ENCODE measurements around the gene CTBP2.

DNA sequence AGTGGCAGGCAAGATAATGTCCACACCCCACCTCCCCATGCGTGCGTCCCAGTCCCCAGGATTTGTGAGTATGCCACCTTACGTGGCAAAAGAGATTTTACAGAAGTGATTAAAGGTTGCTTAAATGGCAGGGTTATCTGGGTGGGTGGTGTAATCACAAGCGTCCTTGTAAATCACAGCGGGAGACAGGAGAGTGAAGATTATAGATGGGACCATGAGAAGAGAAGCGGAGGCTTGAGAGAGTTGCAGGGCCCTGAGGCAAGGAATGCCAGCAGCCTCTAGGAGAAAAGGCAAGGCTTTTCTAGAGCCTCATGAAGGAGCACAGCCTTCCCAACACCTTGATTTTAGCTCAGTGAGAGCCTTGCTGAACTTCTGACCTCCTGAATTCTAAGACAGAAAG lies 208.2 kb downstream of the CTBP2 start:
- TF ChIP-seq, protein P1, sequence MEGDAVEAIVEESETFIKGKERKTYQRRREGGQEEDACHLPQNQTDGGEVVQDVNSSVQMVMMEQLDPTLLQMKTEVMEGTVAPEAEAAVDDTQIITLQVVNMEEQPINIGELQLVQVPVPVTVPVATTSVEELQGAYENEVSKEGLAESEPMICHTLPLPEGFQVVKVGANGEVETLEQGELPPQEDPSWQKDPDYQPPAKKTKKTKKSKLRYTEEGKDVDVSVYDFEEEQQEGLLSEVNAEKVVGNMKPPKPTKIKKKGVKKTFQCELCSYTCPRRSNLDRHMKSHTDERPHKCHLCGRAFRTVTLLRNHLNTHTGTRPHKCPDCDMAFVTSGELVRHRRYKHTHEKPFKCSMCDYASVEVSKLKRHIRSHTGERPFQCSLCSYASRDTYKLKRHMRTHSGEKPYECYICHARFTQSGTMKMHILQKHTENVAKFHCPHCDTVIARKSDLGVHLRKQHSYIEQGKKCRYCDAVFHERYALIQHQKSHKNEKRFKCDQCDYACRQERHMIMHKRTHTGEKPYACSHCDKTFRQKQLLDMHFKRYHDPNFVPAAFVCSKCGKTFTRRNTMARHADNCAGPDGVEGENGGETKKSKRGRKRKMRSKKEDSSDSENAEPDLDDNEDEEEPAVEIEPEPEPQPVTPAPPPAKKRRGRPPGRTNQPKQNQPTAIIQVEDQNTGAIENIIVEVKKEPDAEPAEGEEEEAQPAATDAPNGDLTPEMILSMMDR (IDR thresholded peaks at IDR 0.05), result no peak
- TF ChIP-seq POLR2A (IDR thresholded peaks at IDR 0.05), result no peak

Data from thyroid gland (tissue), 4 donors.